Activated CD4-positive, alpha-beta T cell treated with anti-CD3 and anti-CD28 coated beads, Interleukin-2, amount 50 U/mL, for 16 hours (primary cell): ENCODE measurements around the gene KCNJ13.
A peak's percentile ranks its signal among the peaks of the same experiment; 100 is the strongest.

Experiments
- DNase-seq: peaks from one replicate; pipeline ENCODE4 v3.0.0-alpha.2; 2020

KCNJ13 gene

DNA sequence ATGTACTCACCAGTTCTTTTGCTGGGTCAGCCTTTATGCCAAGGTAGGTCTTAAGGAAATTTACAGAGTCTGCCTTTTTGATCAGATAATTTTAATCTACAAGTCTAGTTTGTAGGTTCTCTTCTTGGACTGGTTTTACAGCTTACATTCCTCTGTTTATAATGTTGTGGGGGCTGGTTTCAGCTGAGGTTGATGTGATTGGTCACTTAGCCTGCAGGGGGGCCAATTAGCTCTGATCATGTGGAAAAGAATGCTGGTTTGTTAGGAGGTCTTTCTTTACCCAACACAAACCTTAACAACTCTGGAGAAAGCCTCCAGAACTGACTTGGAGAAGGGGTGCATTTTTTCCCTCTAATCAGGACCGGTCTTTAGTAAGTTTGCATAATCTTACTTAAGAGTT, at the start of gene KCNJ13:
Gene KCNJ13, minus strand, starts transcription at position 131 of the 400 bp plus-strand sequence. CDS start 5,203 bp downstream, outside the sequence.
- DNase-seq: no peak

DNA sequence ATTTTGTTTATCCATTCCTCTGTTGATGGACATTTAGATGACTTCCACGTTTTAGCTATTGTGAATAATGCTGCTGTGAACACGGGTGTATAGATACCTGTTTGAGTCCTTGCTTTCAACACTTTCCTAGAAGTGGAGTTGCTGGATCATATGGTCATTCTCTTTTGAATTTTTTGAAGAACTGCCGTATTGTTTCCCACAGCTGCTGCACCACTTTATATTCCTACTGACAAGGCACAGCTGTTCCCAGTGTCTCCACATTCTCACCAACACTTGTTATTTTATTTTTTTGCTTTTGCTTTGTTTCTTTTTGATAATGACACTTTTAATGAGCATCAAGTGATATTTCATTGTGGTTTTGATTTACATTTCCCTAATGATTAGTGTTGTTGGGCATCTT, 41.4 kb upstream of the KCNJ13 start:
- DNase-seq: no peak

DNA sequence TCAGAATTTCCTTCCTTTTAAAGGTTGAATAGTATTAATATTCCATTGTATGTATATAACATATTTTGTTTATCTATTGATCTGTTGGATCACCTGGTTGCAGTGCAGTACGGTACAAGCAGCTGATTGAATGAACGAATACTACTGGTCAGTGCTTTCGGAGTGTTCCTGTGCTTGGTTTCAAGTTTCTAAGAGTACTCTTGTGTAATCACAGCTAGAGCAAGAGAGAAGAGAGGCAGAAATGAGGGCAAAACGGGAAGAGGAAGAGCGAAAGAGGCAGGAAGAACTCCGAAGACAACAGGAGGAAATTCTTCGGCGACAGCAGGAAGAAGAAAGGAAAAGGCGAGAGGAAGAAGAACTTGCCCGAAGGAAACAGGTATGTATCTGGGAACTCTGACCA, 40.3 kb upstream of the KCNJ13 start:
- no peak for DNase-seq

DNA sequence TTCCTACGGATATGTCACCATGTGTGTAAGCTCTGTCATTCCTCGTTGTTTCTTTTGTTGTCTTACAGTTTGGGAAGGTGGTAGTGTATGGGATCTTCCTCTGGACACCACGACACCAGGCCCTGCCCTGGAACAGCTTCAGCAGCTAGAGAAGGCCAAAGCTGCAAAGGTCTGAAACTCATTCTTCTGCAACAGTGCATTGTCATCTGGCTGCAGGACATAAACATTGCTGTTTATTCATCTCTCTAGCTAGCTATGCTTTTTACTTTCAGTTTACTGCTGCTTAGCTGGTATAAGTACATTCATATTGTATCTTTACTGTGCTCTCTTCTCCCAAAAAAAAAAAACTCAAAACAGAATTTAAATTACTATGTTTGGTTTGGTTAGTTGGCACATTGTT, 39.2 kb upstream of the KCNJ13 start:
- DNase-seq: no peak

DNA sequence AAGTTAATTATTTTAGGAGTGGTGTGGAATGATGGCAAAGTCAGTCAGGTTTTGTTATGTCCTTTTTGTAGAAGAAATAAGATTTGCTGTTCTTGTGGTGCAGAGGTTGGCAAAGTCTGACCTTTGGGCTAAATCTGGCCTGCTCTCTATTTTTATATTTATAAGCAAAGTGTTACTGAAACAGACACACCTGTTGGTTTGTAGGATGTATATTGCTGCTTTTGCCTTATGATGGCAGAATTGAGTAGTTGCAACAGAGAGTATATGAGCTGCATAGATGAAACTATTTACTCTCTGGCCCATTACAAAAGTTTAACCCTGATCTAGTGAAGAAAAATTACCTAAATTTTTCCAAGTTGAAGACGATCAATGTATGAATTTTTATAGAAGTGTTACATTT, 34.1 kb upstream of the KCNJ13 start:
- DNase-seq: no peak

DNA sequence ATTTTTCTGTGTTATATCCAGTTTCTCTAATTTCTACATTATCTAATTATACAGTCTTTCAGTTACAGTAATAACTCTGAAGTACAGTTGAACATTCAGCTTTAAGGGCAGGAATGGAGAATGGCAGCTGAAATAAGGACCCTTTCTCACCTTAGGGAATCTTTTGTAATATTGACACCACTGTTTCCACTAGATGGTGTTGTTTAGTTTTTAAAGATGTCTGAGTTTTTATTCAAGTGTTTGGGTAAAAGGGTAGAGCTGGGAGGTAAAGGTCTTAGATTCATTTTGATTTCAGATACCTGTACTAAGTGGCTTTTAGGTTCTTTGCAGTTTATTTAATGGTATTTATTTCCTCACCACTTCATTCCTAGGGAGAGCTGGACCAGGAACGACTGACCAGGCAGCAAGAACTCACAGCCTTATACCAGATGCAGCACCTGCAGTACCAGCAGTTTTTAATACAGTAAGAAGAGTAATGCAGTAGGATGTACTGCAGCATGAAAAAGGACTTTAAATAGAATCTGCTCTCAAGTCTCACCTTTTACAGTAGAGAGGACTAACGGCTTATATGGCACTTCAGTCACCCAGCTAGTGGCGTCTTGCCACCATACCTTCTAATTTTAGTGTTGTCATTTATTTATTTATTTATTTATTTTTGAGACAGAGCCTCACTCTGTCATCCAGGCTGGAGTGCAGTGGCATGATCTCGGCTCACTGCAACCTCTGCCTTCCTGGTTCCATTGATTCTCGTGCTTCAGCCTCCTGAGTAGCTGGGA, 33.2 kb upstream of the KCNJ13 start:
- DNase-seq: no peak

DNA sequence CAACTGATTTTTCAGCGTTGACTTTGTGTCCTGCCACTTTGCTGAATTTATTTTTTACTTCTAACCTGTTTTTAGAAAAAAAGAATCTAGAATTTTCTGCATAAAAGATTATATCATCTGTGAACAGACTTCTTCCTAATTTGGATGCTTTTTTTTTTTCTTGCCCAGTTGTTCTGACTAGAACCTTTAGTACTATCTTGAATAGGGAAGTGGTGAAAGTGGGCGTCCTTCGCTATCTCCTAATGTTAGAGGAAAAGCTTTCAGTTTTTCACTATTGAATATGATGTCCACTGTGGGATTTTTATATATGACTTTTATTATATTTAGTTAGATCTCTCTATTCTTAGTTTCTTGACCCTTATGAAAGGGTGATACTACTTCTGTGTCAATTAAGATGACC, 25.7 kb upstream of the KCNJ13 start:
- DNase-seq: no peak

DNA sequence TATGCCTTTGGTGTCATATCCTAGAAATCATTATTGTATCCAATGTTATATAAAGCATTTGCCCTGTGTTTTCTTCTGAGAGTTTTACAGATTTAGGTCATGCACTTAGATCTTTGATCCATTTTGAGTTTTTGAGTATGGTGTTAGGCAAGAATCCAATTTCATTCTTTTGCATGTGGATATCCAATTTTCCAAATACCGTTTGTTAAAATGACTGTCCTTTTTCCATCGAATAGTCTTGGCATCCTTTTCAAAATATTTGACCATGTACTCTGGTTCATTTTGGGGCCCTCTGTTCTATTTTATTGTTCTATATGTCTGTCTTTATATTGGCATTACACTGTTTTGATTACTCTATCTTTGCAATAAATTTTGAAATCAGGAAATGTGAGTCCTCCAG, 23.8 kb upstream of the KCNJ13 start:
- DNase-seq: no peak

DNA sequence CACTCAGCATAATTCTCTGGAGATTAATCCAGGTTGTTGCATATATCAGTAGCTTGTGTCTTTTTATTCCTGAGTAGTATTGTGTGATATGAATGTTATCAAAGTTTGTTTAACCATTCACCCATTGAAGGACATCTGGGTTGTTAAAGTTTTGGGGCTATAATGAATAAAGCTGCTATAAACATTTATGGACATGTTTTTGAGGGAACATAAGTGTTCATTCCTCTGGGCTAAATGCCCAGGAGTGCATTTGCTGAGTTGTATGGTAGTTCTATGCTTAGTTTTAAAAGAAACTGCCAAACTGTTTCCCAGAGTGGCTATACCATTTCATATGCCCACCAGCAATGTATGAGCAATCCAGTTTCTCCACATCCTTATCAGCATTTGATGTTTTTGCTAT, 21.8 kb upstream of the KCNJ13 start:
- no peak for DNase-seq

DNA sequence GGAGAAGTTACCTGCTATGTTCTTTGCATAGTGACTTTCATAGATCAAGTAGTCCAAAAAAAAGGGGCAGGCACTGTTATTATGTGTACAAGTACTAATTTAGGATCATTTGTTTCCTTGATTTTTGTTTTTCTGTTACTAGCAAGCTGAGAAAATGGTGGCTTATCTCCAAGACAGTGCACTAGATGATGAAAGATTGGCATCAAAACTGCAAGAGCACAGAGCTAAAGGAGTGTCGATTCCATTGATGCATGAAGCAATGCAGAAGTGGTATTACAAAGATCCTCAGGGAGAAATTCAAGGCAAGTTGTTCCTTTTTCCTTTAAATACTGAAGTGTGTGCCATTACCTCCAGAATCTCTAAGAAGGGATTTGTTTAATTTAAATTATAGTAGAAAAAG, 19.6 kb upstream of the KCNJ13 start:
- no peak for DNase-seq

DNA sequence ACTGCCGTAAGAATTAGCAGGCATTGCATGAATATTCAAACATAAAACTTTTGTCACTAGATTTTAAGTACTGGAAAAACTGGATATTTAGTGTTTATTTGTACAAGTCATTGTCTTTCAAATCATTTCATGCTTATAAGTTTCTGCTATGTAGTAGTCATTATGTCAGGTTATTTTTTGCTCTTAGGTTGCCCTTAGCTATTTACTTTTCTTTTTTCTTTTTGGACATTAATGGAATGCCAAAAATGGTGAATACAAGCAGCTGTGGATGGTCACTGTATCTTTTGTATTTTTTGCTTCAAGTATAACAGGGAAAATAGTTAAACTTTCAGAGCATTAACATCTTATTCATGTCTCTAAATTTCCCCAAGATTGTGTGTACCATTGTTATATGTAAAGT, 18.6 kb upstream of the KCNJ13 start:
- no peak for DNase-seq

DNA sequence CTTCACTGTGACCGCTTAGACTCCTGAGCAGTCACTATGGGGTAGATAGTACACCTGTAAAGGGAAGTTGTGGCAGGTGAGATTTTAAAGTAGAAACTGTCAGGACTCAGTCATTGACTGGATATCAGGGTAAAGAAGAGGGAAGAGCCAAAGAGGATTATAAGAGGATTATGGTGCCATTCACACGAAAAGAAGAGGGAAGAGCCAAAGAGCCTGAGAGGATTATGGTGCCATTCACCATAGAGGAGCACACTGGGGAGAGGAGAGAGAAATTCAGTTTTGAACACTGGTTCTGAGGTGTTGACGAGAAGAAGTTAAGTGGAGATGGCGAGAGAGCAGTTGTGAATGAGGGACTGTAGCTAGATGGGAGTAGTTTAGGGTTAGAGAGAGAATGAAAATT, 16.9 kb upstream of the KCNJ13 start:
- no peak for DNase-seq

DNA sequence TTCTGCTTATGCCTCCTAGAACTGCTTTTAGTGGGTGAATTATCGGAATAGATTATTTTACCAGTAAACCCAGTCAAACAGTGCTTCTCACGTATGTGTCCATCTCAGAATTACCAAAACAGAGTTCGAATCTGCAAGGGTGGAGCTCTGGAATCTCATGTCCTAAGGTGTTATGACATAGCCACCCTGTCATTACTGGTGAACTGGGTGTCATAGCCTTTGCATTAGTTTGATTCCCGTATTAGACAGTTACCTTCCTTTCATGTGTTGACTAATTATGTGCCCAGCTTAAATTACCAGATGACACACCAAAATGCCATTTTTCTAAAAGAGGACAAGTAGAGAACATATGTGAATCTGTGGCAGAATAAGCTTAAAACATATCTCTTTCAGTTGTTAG, 15.2 kb upstream of the KCNJ13 start:
- no peak for DNase-seq

DNA sequence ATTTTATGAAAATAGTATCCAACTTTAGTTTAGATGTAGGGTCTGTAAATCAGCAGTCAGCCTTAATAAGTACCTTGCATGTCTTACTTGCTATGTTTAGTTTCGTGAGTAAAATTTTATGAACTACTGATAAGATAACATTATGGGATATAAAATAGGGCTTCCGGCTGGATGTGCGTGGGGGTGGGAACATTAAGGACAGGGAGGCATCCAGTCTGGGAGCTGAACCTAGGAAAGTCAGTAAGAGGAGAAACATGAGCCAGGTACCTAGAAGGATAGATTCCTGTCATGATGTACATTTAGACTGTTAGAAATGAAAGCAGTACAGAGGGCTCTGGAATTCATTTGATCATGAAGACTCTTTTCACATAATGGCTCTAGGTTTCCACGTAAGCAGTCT, 12.7 kb upstream of the KCNJ13 start:
- DNase-seq: no peak

DNA sequence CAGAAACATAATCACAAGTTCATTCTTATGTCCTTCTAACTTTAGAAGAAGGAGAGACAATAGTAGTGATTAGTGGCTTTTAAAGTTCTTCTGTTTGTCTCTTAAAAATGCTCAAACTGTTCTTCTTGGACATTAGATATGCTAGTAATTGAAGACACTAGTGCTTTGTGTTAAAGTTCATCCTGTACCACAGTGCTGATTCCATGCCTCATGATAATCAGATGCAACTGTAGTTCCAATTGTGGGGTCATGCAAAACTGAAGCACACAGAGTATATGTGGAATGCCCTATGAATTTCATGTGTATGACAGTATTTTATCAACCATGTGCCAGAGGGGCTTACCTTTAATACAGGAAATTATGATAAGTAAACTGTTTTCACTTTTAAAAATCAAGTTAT, 11.4 kb upstream of the KCNJ13 start:
- DNase-seq: no peak

DNA sequence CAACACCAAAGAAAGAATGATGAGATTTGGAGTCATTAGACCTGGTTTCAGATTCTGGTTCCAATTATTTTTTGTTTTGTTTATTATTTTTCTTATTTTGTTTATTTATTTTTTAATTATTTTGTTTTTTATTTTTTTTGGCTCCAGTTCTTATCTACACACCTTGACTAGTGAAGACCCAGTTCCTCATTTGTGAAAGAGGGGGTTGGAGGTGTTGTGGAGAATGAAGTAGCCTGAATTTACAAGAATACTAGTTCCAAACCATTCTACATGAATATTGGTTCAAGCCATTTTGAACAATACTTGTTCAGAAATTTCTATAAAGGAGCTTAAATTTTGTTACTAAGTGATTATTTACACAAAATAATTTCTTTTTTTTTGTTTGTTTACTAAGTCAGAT, 6.9 kb upstream of the KCNJ13 start:
- DNase-seq: no peak

DNA sequence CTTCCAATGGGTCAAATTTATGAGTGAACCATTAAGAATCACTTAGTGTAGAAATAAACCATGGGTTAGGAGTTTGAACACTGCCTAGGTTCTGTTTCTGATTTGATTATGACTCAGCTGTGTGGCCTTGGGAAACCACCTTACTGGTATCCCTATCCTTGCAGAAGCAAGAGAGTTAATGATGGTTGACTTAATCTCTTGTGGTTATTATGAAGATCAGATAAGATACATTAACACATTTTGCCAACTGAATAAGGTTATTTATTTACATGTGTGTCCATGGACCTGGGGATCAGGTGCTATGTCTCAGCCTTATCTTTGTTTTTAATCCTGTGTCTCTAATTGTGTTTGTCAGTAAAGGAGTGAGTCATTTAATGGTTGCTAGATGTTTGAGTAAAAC, 5.4 kb upstream of the KCNJ13 start:
- peak; percentile 83 for DNase-seq

DNA sequence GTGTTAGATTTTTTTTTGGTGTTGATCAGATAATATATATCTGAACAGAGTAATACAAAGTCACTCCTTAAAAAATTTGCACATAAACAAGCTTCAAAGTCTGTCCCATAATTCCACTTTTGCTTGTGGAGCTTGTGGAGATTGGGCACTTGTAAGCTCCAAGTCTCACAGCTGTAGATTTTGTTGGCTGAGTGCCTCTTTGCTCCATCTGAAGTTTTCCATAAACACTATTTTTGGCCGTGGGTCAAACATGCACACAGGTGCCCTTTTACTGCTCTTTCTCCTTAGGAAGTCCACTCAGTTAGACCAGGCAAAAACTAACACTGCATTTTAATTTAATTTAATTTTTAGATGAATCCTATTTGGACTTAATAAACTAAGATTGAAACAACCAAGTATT, 3.6 kb upstream of the KCNJ13 start:
- DNase-seq: no peak

DNA sequence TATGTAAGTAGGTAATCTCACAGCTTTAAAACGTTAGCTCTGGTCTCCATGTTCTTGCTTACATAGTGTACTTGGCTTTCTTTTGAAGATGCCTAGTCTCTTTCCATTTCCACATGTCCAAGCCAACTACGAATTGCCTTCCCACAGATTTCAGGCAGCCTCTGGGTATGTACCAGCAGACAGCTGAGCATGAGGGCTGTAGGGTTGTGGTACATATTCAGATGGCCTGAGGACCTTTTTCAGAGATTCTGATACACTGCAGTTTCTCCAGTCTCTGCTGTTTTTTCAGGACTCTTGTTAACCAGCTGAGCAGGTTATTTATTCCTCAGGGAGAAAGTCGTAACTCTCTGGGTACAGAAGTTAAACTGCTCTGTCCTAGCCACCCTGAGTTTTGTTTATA, 3.1 kb upstream of the KCNJ13 start:
- no peak for DNase-seq

DNA sequence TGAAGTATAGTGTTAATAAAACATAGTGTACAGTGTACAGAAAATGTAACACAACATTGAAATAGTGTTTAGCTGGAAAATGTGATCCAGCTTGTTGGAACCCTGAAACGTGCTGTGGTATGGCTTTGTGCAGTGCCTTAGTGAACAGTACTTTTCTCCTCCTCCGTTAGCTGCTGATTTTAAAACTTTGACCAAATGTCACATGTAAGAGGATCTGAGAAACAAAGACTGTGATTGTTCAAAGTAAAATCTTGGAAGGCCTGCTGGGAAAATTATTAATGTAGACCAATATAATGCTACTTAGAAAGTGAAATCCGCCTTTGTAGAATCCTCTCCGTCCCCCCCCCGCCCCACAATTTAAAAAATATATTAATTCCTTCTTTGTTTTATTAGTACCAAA, 911 bp upstream of the KCNJ13 start:
- DNase-seq: no peak

DNA sequence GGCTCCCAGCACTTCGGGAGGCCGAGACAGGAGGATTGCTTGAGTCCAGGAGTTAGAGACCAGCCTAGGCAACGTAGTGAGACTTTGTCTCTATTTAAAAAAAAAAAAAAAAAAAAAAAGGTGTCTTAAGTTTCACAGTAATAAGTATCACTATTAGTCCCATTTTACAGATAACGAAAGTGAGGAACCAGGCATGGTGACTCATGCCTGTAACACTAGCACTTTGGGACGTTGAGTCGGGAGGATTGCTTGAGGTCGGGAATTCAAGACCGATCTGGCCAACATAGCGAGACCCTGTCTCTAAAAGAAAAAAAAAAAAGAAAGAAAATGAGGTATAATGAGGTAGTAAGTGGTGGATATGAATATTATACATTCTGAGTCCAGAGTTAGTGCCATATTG, 2.5 kb downstream of the KCNJ13 start:
- DNase-seq: peak; percentile 59

DNA sequence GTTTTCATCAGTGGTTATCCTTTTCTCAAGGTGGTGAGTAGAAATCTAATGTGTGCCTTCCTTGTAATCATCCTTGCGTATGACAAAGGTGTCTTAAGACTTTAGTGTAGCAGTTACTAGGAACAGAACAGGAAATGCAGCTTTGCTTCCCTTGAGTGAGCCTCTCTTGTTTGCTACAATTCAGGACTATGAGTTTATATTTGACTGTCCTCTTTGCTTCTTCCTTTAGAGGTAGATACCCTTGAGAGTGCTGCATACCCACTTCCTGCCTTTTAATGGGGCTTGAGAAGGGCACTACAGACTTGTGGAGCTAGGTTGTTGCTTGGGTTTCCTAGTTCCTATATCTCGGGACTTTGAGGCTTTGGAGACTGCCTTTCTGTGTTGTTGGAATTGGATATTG, 3.8 kb downstream of the KCNJ13 start:
- DNase-seq: peak; percentile 71

DNA sequence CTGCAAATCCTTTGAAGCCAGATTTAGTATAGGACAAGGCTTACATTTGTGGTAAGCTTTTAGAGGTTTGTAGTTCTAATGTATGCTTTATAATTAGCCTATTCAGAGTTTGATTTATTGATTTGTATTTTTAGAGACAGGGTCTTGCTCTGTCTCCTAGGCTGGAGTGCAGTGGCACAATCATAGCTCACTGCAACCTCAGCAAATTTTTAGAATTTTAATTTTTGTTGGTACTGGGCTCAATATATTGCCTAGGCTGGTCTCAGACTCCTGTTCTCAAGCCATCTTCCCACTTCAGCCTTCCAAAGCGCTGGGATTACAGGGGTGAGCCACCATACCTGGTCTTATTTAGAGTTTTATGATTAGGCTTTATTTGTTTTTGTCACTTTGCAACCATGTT, 4.5 kb downstream of the KCNJ13 start:
- DNase-seq: no peak

DNA sequence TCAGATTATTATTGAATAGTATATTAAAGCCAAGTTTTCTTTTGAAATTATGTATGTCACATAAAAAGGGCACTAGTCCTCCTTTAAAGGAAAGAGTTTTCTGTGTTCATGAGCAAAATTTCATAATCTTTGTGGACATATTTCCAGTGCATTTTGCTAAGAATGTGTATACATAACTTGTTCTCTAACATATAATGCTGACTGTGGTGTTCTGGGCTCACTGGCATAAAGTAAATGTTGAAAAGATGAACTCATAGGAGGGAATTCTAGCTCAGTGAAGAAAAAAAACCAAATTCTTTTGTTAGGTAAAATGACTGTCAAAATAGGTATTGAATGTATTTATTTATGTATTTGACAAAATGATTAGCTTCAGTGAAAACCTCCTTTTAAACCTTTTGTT, 6.2 kb downstream of the KCNJ13 start:
- no peak for DNase-seq

DNA sequence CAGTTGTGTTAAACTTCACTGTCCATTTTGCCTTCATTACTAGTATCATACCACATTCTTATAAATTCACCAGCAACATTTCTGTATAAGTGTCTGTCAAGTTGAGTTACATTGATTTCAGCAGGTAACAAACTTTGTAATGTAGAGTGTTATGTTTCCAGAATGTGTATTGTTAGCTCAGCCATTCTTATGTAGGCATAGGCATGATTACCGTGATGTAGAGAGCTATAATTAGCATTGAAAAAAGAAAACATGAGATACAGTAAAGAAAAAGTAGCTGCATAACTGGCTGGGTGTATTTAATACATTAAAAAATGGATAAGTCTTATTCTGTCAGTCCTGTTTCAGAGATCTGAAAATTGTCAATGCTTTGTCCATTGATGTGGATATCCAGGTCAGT, 8.5 kb downstream of the KCNJ13 start:
- no peak for DNase-seq
